Activated gamma-delta T cell treated with anti-CD3 and anti-CD28 coated beads, Interleukin-2, amount 50 U/mL, for 16 hours (primary cell): ENCODE results near the gene COL4A3.
A peak's percentile ranks its signal among the peaks of the same experiment; 100 is the strongest.
"Not testable (repeated sequence)": the region's sequence is repeated elsewhere in the genome, so short reads cannot be mapped to it uniquely, and the experiment has no call there.

Experiments used
- DNase-seq: peaks from one replicate; pipeline ENCODE4 v3.0.0-alpha.2; 2020; ENCODE audit warnings: low read depth

The COL4A3 gene

DNA sequence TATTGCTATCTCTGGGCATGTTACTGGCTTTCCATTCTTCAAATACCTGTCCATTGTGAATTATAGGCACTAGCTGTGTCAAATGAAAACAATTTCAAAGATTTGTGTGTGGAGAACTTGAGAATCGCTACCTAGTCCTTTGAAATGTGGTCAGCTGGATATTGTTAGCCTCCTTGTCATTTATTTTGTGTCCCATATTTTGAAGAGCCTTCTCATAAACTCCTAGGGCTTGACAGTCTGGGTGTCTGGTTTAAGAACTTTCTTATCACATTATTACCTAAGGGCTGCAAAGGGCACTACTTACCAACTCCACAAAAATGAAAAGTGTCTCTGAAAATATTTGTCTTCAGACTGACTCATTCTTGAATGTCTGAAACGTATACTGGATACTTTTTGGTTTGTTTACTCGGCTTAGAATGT, 50.2 kb downstream of the COL4A3 start:
- DNase-seq, result no peak

DNA sequence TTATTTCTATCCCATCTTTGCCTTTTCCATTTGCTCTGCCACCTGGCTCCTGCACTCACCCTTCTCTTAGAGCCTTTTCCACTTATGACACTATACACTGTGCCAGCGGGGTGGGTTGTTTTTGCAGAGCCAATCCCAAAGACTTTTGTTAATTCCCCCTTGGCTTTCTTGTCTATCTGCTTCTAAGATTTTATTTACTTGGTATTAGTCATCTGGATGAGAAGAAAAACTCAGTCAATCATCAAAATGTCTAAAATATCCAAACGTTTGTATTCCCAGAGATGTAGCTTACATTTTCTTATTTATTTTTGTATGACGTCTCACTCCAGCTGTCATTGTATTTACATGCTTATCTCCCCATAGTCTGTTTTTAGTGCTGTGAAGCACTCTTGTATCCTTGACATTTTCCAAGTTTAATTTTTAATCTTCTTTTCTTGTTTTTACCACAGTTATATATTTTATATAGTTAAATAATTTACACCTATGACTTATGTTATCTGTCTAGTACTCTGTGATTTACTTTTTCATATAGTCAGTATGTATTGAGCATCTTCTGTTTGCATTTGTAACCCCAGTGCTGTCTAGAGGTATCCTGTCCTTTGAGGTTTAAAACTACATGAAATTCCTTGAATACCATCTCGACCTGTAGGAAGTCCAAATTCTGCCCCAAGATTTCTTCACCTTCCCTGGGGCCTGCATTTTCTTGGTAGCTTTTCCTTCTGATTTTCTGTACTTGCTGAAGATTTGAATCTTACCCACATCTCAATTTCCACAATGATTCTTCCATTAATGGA, 55.1 kb downstream of the COL4A3 start:
- no peak for DNase-seq

- no peak for DNase-seq
Observed at GRCh38 chr2:227221120-227221519, 56.7 kb downstream of the COL4A3 start.

DNA sequence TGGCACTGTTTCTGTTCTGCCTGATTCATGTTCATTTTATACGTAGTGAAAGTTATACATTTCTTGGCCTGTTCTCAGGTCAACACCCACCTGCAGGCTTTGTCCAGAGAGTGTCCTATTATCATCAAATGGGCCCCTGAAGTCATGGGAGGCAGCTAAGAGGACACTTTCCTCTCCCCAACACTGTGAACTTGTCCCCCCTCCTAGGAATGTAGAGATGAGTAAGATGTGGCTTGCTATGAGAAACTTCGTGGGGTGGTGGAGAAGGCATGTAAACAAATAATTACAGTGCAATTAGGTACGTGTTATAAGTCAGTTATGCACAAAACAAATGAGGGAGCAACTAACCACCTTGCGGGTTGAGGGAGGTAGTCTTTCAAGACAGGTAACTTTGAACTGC, 57.9 kb downstream of the COL4A3 start:
- no peak for DNase-seq

DNA sequence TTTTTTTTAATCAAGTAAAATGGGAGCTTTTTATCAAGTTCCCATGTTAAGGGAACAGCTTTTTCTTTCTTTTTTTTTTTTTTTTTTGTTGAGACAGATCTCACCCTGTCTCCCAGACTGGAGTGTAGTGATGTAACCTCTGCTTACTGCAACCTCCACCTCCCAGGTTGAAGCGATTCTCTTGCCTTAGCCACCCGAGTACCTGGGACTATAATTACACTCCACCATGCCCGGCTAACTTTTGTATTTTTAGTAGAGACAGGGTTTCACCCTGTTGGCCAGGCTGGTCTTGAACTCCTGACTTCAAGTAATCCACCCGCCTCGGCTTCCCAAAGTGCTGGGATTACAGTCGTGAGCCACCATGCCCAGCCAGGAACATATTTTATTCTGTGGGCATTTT, 61.2 kb downstream of the COL4A3 start:
- not testable (repeated sequence) for DNase-seq

- DNase-seq, result no peak
Observed at GRCh38 chr2:227228061-227228667, 63.7 kb downstream of the COL4A3 start.

DNA sequence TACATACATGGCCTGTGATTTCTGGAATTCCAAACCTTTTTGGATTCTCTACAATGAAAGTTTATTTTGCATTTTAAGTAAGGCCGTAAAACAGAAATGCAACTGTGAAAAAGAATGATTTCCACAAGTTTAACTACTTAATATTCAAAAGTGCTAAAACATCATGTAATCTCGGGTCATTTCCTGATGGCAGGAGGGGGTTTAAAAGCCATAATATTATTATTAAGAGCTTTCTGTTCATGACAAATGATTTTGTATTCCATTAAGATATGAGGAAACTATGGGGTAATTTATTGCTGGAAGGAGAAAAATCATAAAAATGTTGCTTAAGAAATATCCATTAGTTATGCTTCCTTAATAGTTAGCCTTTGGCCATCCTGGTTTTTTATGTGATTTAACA, 65.7 kb downstream of the COL4A3 start:
- no peak for DNase-seq

DNA sequence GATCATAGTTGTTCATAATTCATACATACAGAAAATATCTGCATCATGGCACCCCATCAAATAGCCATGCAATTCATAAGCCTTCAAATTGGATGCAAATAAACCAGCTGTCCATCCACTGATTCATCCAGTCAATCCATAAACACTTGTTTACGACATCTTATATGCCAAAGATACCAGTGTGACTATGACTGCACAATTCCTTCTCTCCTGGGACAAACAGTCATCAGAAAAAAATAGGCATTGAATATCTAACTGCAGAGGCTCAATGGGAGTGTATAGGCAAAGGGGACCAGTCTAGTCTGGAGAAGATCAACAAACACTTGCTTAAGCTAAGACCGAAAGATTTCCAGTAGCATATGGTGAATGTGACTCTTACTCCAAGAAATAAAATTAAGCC, 70.0 kb downstream of the COL4A3 start:
- DNase-seq, result no peak

DNA sequence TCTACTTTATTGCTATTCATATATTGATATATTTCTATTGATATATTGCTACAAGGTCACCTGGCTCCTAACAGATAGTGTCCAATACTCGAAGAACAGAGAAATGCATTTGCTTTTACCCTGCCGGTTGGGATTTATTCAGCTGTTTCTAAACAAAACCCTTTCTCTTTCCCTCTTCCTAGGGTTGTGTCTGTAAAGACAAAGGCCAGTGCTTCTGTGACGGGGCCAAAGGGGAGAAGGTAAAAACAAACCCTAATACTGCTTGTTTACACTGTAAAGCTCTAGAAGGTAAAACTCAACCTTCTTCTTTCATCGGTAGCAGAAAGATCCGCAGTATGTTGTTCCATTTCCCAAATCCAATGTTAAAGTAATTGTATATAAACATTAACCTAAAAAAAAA, 73.4 kb downstream of the COL4A3 start:
- DNase-seq, result no peak

DNA sequence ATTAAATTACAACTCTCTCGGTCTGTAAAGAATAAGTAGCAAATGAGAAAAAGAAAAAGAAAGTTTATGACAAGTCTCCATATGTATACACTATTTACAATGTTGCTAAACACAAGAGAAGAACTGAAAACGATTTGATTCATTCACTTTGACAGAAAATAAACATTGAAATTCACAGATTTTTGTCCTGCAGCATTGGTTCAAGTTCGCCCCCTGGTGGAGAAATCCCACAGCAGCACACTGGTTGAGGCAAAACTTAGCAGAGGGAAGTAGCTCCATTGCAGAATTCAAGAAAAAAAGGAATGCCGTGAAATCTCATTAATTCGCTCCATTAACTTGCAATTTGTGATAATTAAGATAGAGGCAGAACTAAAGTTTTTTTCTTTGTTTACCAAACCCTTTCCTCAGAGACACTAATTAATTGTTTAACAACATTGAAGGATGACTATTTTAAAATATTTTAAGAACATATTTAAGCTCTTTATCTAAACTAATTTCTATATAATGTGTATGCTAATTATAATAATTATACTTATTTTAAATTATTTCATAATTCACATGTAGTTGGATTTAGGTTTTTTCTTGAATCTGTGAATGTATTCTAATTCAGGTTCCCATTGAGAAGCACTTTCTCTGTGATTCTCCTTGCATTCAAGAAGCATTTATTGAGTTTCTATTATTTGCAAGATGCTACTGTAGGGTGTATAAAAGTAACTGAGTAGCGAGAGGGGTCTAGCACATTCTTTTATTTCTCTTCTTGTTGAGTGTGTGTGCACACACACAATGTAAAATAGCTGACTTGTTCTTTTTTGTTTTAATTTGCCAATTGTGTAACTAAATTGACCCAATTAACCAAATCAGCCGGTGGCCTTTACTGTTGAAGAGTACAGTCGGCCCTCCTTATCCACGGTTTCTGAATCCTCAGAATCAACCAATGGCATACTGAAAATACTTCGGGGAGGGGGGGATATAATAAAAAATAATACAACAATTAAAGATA, 74.1 kb downstream of the COL4A3 start:
- peak; percentile 36 for DNase-seq

GRCh38 chr2:227241005-227241404, 76.6 kb downstream of the COL4A3 start:
- no peak for DNase-seq

GRCh38 chr2:227248876-227249275, 84.5 kb downstream of the COL4A3 start:
- no peak for DNase-seq

- DNase-seq, result no peak
Observed at GRCh38 chr2:227252831-227253230, 88.4 kb downstream of the COL4A3 start.

DNA sequence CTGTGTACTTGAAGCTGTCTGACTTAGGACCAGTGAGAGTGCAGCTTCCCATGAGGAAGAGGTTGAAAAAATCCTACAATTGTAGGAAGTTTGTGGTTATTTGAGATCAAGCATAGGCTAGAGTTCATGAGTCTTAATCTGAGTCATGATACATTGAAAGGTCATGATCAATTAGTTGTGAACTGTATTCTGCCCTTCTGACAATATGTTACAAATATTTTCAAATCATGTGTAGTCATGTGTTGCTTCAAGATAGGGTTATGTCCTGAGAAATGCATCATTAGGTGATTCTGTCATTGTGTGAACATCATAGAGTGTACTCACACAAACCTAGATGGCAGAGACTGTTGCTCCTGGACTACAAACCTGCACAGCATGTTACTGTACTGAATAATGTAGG, 92.2 kb downstream of the COL4A3 start:
- DNase-seq, result no peak

DNA sequence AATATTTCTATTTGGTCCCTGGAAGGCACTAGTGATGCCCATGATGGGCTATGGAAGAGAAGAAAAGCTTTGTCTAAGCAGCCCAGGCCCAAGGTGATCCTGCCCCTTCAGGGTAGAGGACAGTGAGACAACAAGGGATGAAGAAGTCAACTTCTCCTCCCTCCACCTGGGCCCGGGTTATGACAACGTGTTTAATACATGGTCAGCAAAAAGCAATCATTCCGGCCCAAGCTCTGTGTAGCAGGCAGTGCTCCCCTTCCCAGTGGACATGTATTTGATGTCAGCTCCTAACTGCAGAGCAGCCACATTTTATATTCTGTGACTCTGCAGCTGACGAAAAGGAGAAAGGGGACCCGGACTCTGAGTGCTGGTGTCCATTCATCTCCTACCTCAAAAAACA, 93.4 kb downstream of the COL4A3 start:
- DNase-seq, result no peak

GRCh38 chr2:227260041-227260440, 95.6 kb downstream of the COL4A3 start:
- no peak for DNase-seq

GRCh38 chr2:227267410-227268115, 103.1 kb downstream of the COL4A3 start:
- DNase-seq, result no peak

DNA sequence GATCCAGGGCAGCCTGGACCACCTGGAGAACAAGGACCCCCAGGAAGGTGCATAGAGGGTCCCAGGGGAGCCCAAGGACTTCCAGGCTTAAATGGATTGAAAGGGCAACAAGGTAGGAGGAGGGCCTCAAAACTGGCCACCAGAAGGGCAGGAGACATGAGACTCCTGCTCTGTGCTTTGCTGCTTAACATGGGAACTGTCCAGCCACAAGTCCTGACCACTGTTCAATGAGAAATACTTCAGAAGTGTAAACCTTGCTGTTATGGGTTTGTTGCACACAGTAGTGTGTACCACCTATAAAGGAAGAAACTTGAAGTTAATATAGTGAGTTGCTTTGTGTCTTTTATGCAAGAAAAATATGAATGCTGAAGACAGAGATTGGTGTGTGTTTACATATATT, 116.5 kb downstream of the COL4A3 start:
- no peak for DNase-seq

- no peak for DNase-seq
Observed at GRCh38 chr2:227285741-227286236, 121.4 kb downstream of the COL4A3 start.

DNA sequence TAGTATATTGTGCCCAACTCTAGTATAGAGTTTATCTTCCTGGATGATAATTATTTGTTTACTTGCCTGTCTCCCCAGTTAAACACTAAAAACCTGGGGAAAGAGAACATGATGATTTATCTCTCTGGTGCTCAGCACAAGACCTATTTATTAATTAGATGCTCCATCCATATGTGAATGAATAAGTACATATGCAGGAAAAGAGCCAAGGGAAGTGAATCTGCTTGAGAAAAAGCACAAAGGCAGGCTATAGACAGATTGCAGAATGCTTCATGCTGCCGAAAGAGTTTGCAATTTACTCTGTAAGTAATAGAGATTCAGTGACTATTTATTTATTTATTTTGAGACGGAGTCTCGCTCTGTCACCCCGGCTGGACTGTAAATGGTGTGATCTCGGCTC, 123.3 kb downstream of the COL4A3 start:
- DNase-seq, result no peak

DNA sequence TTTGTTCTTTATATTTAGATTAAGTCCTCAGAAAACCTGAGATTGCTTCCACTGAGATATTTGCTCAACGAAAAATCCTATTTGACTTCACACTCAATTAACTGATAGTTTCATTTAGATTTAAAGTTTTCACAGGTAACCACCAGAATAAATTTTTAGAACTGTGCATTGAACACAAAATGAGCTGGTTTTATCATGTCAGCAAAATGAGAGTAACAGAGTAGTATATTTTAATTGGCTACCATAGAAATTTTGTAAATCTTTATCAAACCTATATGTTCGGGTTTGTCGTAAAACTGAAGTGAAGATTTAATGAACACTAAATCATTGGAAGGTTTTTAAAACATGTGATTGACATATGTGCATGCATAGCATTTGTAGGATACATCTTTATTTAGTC, 127.9 kb downstream of the COL4A3 start:
- no peak for DNase-seq

GRCh38 chr2:227293531-227293930, 129.1 kb downstream of the COL4A3 start:
- no peak for DNase-seq
